Heart left ventricle (tissue), 16 donors: Measurements from ENCODE around the gene STUM. TPM values are rescaled to one million over a fixed set of nuclear protein-coding genes. Genes with fewer than 3 reads are reported as not detected.
A peak's percentile ranks its signal among the peaks of the same experiment; 100 is the strongest.

Experiments used
- ATAC-seq, 4 donors: fragments of 200-7000 bp; cut with Tn5 transposase; one replicate each; pipeline ENCODE4 v1.9.1; 2020 to 2022; ENCODE audit warnings: moderate library complexity in 4 of 4, mild to moderate bottlenecking in 3 of 4, moderate number of reproducible peaks in 1 of 4
- DNase-seq, 5 donors: peaks; one replicate each; pipeline ENCODE4 v3.0.0-alpha.2; 2020
- H3K27ac ChIP-seq, 12 donors: fragments of 200-600 bp; sonication (generic) in 4 of 12; one replicate each; pipeline versions ENCODE4 v1.5.0 to v1.8.0; 2016 to 2022; ENCODE audit warnings: mild to moderate bottlenecking in 2 of 12
- H3K27me3 ChIP-seq, 9 donors: fragments of 200-600 bp; sonication (generic) in 2 of 9; one replicate each; pipeline versions ENCODE4 v1.5.1 to v1.8.0; 2016 to 2022; ENCODE audit warnings: mild to moderate bottlenecking in 3 of 9
- H3K36me3 ChIP-seq, 9 donors: fragments of 200-600 bp; sonication (generic) in 2 of 9; one replicate each; pipeline versions ENCODE4 v1.5.0 to v1.8.0; 2018 to 2022; ENCODE audit warnings: mild to moderate bottlenecking in 2 of 9
- H3K4me1 ChIP-seq, 12 donors: fragments of 200-600 bp; sonication (generic) in 4 of 12; one replicate each; pipeline versions ENCODE4 v1.5.0 to v1.8.0; 2016 to 2022; ENCODE audit warnings: mild to moderate bottlenecking in 3 of 12
- H3K4me3 ChIP-seq, 12 donors: fragments of 200-600 bp; sonication (generic) in 4 of 12; one replicate each; pipeline versions ENCODE4 v1.5.0 to v1.8.0; 2017 to 2022; ENCODE audit warnings: mild to moderate bottlenecking in 9 of 12, moderate library complexity in 4 of 12
- H3K9me3 ChIP-seq, 12 donors: fragments of 200-600 bp; sonication (generic) in 4 of 12; one replicate each; pipeline versions ENCODE4 v1.5.0 to v1.8.0; 2016 to 2022; ENCODE audit warnings: mild to moderate bottlenecking in 1 of 12
- CTCF ChIP-seq, 12 donors: fragments of 200-600 bp; sonication (generic) in 4 of 12; IDR thresholded peaks; one replicate each; pipeline versions ENCODE4 v1.5.0 to v1.8.0; 2018 to 2022; ENCODE audit warnings: antibody characterized with exemption in 12 of 12, mild to moderate bottlenecking in 5 of 12
- POLR2A ChIP-seq, 2 donors: fragments of 450-650 bp; IDR thresholded peaks; one replicate each; pipeline ENCODE4 v1.6.1; 2017; ENCODE audit warnings: antibody characterized with exemption in 2 of 2, mild to moderate bottlenecking in 2 of 2, moderate library complexity in 2 of 2
- WGBS, 4 donors: extraction: QIAGEN DNeasy Blood & Tissue Kit in 2 of 4; methylation state at CpG; one replicate each; pipeline versions ENCODE4 v1.1.5 to v1.1.7; 2013 to 2018; 5-methylcytosine and 5-hydroxymethylcytosine counted together
- intact Hi-C, 10 donors: fragments of 100-400 bp; cut with DNase I; formaldehyde crosslinking; loops; one replicate each; pipeline versions ENCODE4 v1.11.1 to v1.14.2; 2022
- polyA plus RNA-seq, 2 donors: library from polyadenylated mRNA; stranded (reverse); fragments of 200-250 nt; gene quantifications; one replicate each; pipeline ENCODE4 v1.2.3, GENCODE V29; 2013
- total RNA-seq, 9 donors: library from RNA; depleted of rRNA in 2 of 9; stranded (reverse); fragments of >200 nt in 2 of 9; fragmentation: NEBNext Ultra II Directional in 3 of 9; extraction: Animal tissue kit (Norgen Biotek cat#: 25700) in 3 of 9; gene quantifications; one replicate each; pipeline versions ENCODE4 v1.1.0 to v1.2.4, GENCODE V29; 2016 to 2023
- donor health status: ischemic (EF 13 %, LVEDD 7.1; RV severe dilation, severe dysfunction).
- donor health status: healthy with polysubstance abuse.
- donor health status: DM: no; HTN: yes; CAD: no.
- donor health status: DM: no; HTN: no; CAD: no.
- donor health status: ischemic (EF 25% LVEDD 6.9; RV normal size, moderate dysfunction).
- donor health status: ischemic (EF 25% LVEDD 5.7; RV mildly dilated, moderate dysfunction).
- donor health status: healthy.
- donor health status: DM: yes; HTN: yes; CAD: no.
- donor health status: ischemic (EF 35%, LVEDD 5.7; RV mildly dilated, moderate dysfunction).
- donor health status: nonischemic (EF 11% LVEDD 7.7; RV severe dilation, severe dysfunction).
- donor health status: DM: yes; HTN: yes; CAD: no.
- donor health status: PGD.
- donor health status: ischemic (EF 29% LVEDD 5.4; RV normal size, mild dysfunction).
- donor health status: nonischemic (EF 23%, LVEDD 6.1; RV moderate dilation, normal function).

Gene STUM
- total and polyA plus RNA-seq, 11 donors = 0.39 to 1.7 (median 0.97) TPM

GRCh38 chr1:226603022-226603857 is 54.7 kb downstream of the STUM start:
- intact Hi-C loops = loop anchor here in 7 of 10 donors (2.0 to 10.0 kb wide), 3 partner anchors 54 to 178 kb away; partner anchors contain the start of gene STUM (in 1 of the 7)
- TF ChIP-seq CTCF (IDR thresholded peaks at IDR 0.05) (no peak), POLR2A (IDR thresholded peaks at IDR 0.05) (no peak)
- H3K27ac ChIP-seq = peak overlapping the region in 11 of 12 donors; percentile 46 to 83 (median 70)
- peak in 4 of 5 donors; percentile 71 to 80 (median 72) for DNase-seq
- peaks cover 0 to 46% (median 27%) of the 10 kb centered on the region in 12 donors for H3K4me1 ChIP-seq
- H3K4me3 ChIP-seq = peak overlapping the region in 8 of 12 donors; percentile 3 to 46 (median 23)
- no peaks in the 10 kb centered on the region for H3K27me3 ChIP-seq
- no peaks in the 10 kb centered on the region for H3K9me3 ChIP-seq
- WGBS, 4 donors = 41 to 52% (median 42%) methylated on average over 8 of the region's 8 CpGs
- ATAC-seq = peak in 3 of 4 donors; percentile 50 to 75 (median 69)
- H3K36me3 ChIP-seq = no peaks in the 10 kb centered on the region

GRCh38 chr1:226603858-226604559 is 55.4 kb downstream of the STUM start:
- no peak overlapping the region for H3K4me3 ChIP-seq
- H3K27ac ChIP-seq = peak overlapping the region in 8 of 12 donors; percentile 19 to 83 (median 70)
- intact Hi-C loops = loop anchor here in 7 of 10 donors (2.0 to 10.0 kb wide), 3 partner anchors 55 to 179 kb away; partner anchors contain the start of gene STUM (in 1 of the 7)
- TF ChIP-seq POLR2A (IDR thresholded peaks at IDR 0.05) = no peak
- no peak for TF ChIP-seq CTCF (IDR thresholded peaks at IDR 0.05)
- whole genome bisulfite sequencing, 4 donors = 64 to 71% (median 70%) methylated on average over 19 of the region's 19 CpGs
- H3K4me1 ChIP-seq = peaks cover 0 to 46% (median 29%) of the 10 kb centered on the region in 12 donors
- H3K27me3 ChIP-seq = no peaks in the 10 kb centered on the region
- no peaks in the 10 kb centered on the region for H3K36me3 ChIP-seq
- no peaks in the 10 kb centered on the region for H3K9me3 ChIP-seq
- ATAC-seq (no peak), DNase-seq (no peak)

- Histone ChIP-seq H3K4me1 (peaks cover 0 to 46% (median 31%) of the 10 kb centered on the region in 12 donors), H3K27ac (peak overlapping the region in 2 of 12 donors; percentile 24 to 83), H3K36me3 (no peaks in the 10 kb centered on the region), H3K4me3 (no peak overlapping the region), H3K9me3 (no peaks in the 10 kb centered on the region), H3K27me3 (no peaks in the 10 kb centered on the region)
- ATAC-seq (no peak), DNase-seq (peak in 1 of 5 donors; percentile 36)
- intact Hi-C loops = loop anchor here in 9 of 10 donors (5.0 to 10.0 kb wide), 4 partner anchors 57 to 182 kb away; partner anchors contain the start of gene STUM (in 5 of the 9)
- WGBS, 4 donors = 73 to 81% (median 77%) methylated on average over 8 to 9 of the region's 9 CpGs
- no peak for TF ChIP-seq CTCF (IDR thresholded peaks at IDR 0.05)
These were observed 56.2 kb downstream of the STUM start for GRCh38 chr1:226604560-226605317.
